M059J (cell line): ENCODE results near the gene SLC6A20. TPM values are rescaled to one million over a fixed set of nuclear protein-coding genes. Genes with fewer than 3 reads are reported as not detected.

Experiments used
- DNase-seq: peaks from one replicate; pipeline ENCODE4 v3.0.0-alpha.2; 2012; ENCODE audit warnings: low read depth
- total RNA-seq: library from RNA; depleted of rRNA; stranded (reverse); fragments of >200 nt; shearing (Covaris generic); gene quantifications from 2 replicates; pipeline ENCODE4 v1.2.3, GENCODE V29; 2014; rRNA removed

The SLC6A20 gene
- total RNA-seq, 1 experiment from 2014 or later = 1.7 TPM

- DNase-seq = no peak
Measured at GRCh38 chr3:45719655-45720487, 76.5 kb downstream of the SLC6A20 start.

- DNase-seq = no peak
Measured at GRCh38 chr3:45716790-45717336, 79.5 kb downstream of the SLC6A20 start.

GRCh38 chr3:45715945-45716344, 80.4 kb downstream of the SLC6A20 start:
- peak; percentile 1 for DNase-seq

- DNase-seq = peak; percentile 38
Measured at GRCh38 chr3:45712434-45713110, 83.8 kb downstream of the SLC6A20 start.

GRCh38 chr3:45711931-45712330, 84.4 kb downstream of the SLC6A20 start:
- DNase-seq = peak; percentile 4

- no peak for DNase-seq
Measured at GRCh38 chr3:45705839-45706808, 90.2 kb downstream of the SLC6A20 start.

Other genes starting within 250 kb of the SLC6A20 start
- 3.9 and 8.6 TPM in 2 replicates for gene LIMD1, start 201.8 kb downstream of the SLC6A20 start, total RNA-seq
- gene SACM1L, start 107.1 kb downstream of the SLC6A20 start, total RNA-seq = 11.9 and 20.5 TPM in 2 replicates
- 15.9 and 18.0 TPM in 2 replicates for gene LZTFL1, start 45.6 kb upstream of the SLC6A20 start, total RNA-seq
- gene CCR9, start 90.0 kb upstream of the SLC6A20 start, total RNA-seq = not detected in 2 replicates
- not detected in 2 replicates for gene CXCR6, start 146.9 kb upstream of the SLC6A20 start, total RNA-seq
- 3.8 and 7.8 TPM in 2 replicates for gene FYCO1, start 199.3 kb upstream of the SLC6A20 start, total RNA-seq
- not detected in 2 replicates for gene XCR1, start 230.9 kb upstream of the SLC6A20 start, total RNA-seq